Bronchial epithelial cell (primary cell): Measurements from ENCODE around the gene LOC101059915.

Experiments
- DNase-seq: peaks from one replicate; pipeline ENCODE4 v3.0.0-alpha.2; 2010; ENCODE audit warnings: low read depth
- FAIRE-seq: peaks from 2 replicates; lab custom pipeline; 2011; peaks lifted over from hg19 to GRCh38; lab: Jason Lieb, UNC
- H3K27me3 ChIP-seq: 2 replicates; pipeline ENCODE4 v1.5.1; 2011; ENCODE audit warnings: low read length; ENCODE audit not compliant: control insufficient read depth, insufficient read depth
- H3K36me3 ChIP-seq: 2 replicates; pipeline ENCODE4 v1.5.1; 2011; ENCODE audit warnings: low read length; ENCODE audit not compliant: control insufficient read depth, insufficient read depth
- H3K4me3 ChIP-seq: 2 replicates; pipeline ENCODE4 v1.5.1; 2011; ENCODE audit warnings: mild to moderate bottlenecking, low read depth, low read length, control low read depth
- TF ChIP-seq, protein P1 (sequence below): IDR thresholded peaks from 2 replicates; pipeline ENCODE4 v1.5.1; 2011; ENCODE audit warnings: mild to moderate bottlenecking, moderate library complexity, low read length, control low read depth, inconsistent platforms; ENCODE audit not compliant: insufficient read depth, severe bottlenecking

LOC101059915 gene

DNA sequence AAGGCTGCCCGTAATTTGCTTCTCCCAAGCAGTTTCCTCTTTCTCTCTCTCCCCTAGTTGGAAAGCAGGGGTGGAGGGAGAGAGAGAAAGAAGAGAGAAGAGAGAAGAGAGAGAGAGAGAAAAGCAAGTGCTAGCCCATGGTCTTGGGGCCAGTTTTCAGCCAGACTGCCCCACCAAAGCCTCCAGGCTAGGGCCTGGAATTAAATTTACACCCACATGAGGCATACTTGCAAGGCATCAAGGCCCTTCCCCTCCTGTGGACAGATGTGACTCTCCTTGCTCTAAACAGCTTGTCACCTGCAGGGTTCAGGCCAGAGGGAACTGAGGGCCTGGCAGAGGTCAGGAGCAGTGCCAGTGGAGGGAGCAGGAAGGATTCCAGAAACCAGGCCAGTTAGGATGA, 47.4 kb upstream of the LOC101059915 start:
- Histone ChIP-seq H3K27me3 (no peaks in the 10 kb centered on the region), H3K36me3 (no peaks in the 10 kb centered on the region), H3K4me3 (no peak overlapping the region)
- DNase-seq = no peak
- FAIRE-seq = no peak
- TF ChIP-seq, protein P1, sequence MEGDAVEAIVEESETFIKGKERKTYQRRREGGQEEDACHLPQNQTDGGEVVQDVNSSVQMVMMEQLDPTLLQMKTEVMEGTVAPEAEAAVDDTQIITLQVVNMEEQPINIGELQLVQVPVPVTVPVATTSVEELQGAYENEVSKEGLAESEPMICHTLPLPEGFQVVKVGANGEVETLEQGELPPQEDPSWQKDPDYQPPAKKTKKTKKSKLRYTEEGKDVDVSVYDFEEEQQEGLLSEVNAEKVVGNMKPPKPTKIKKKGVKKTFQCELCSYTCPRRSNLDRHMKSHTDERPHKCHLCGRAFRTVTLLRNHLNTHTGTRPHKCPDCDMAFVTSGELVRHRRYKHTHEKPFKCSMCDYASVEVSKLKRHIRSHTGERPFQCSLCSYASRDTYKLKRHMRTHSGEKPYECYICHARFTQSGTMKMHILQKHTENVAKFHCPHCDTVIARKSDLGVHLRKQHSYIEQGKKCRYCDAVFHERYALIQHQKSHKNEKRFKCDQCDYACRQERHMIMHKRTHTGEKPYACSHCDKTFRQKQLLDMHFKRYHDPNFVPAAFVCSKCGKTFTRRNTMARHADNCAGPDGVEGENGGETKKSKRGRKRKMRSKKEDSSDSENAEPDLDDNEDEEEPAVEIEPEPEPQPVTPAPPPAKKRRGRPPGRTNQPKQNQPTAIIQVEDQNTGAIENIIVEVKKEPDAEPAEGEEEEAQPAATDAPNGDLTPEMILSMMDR = no peak

DNA sequence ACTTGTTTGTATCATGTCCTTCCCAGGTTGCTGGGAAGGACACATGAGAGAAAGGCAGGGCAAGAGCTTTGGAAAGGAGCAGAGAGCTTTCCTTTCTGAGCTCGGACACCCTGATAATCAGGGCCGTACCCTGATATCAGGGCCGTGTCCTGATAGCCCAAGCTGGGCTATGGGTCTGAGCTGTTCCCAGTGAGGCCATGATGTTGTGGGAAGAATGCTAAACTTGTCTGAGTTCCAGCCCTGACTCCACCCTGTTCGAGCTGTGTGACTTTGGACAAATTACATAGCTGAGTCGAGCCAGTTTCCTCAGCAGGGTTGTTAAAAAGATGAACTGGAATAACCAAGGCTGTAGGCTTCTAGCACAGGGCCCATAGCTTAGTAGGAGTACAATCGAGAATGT, 45.7 kb upstream of the LOC101059915 start:
- peak; percentile 7 for FAIRE-seq
- no peak overlapping the region for H3K4me3 ChIP-seq
- DNase-seq = no peak
- H3K27me3 ChIP-seq = no peaks in the 10 kb centered on the region
- no peaks in the 10 kb centered on the region for H3K36me3 ChIP-seq
- TF ChIP-seq, protein P1 = no peak

DNA sequence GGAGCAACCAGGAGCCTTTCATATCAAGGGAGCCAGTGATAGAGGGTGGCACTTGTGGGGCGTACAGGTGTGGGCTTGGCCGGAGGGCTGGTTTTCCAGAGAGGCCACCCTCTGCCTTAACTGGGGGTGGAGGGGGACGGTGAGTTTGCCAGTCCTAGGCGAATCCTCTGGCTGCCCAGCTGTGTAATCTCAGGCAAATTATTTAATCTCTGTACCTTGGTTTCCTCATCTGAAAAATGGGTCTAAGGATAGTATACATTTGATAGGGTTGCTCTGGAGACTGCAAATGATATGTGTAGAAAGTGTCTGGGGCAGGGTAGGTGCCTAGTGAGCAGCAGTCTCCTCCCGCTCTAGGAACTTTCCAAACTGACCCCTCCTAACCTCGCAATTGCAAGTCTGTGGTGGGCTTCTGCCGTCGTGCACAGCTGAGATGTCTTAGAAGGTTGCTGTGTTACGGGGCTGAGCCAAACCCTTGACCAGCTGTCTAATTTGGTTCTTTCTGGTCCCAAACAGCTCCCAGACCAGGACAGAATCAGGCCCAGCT, 45.2 kb upstream of the LOC101059915 start:
- FAIRE-seq = no peak
- no peak for DNase-seq
- H3K27me3 ChIP-seq = no peaks in the 10 kb centered on the region
- H3K36me3 ChIP-seq = no peaks in the 10 kb centered on the region
- no peak overlapping the region for H3K4me3 ChIP-seq
- TF ChIP-seq, protein P1 = no peak

DNA sequence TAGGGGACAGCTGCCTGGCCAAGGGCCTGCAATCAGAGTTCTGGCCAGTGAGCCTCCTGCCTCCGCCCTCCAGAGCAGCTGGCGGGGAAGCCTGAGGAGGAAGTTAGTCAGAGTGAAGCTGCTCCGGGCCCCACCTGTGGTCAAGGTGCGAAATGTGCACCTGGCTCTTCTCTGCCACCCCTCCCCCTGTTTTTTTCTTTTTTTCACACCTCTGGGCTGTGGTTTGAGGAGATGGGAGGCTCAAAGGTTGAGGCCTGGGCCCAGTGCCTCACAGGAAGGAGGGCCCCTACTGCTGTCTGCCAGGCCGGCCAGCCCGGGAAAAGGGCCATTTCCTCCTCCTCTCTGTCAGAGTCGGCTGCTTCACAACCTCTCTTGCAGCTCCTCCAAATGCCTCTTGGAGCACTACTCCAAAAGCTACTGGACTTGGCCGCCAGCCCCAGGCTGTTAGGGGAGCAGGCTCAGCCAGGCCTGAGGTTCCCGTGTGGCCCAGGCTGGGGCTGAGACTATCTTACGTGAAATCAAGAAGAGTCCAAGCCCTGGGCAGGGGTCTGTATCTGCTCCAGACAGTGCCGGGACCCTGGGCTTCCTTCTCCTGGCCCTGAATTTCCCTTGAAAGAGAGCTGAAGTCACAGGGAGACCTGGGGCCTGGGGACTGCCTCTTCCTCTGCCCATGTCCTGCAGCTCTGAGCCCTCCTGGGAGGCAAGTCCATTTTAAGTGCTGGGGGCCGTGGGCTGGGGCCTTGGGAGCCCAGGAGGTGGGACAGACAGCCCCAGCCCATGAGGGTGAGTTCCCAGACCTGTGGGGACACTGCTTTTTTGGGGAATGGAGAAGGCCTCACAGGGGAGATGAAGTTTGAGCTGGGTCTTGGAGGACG, 44.5 kb upstream of the LOC101059915 start:
- no peak for FAIRE-seq
- TF ChIP-seq, protein P1 = peak; percentile 25
- Histone ChIP-seq H3K27me3 (no peaks in the 10 kb centered on the region), H3K36me3 (no peaks in the 10 kb centered on the region), H3K4me3 (no peak overlapping the region)
- DNase-seq = peak; percentile 35

DNA sequence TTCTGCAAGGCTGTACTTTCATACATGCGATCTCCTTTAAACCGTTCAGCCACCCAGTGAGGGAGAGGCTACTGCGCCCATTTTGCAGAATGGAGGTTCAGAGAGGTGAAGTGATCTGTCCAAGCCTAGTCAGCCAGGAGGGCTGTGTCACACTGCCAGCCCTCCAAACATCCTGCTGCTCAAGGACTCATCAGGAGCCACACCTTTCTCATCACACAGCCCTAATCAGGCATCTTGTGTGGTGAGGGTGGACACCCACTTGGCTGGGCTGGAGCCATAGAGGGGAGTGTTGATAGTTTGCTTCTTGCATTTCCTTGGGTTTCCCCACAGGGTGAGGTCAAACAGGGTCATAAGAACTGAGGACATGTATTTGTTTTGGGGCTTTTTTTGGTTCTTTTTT, 43.6 kb upstream of the LOC101059915 start:
- TF ChIP-seq, protein P1 = no peak
- H3K4me3 ChIP-seq = no peak overlapping the region
- H3K36me3 ChIP-seq = no peaks in the 10 kb centered on the region
- no peaks in the 10 kb centered on the region for H3K27me3 ChIP-seq
- FAIRE-seq (no peak), DNase-seq (no peak)
